ENCODE data around the gene BAIAP2. TPM values are rescaled to one million over a fixed set of nuclear protein-coding genes. Genes with fewer than 3 reads are reported as not detected.

The BAIAP2 gene
- polyA plus RNA-seq, 3 donors = 42.8 to 49.4 (median 43.0) TPM

DNA sequence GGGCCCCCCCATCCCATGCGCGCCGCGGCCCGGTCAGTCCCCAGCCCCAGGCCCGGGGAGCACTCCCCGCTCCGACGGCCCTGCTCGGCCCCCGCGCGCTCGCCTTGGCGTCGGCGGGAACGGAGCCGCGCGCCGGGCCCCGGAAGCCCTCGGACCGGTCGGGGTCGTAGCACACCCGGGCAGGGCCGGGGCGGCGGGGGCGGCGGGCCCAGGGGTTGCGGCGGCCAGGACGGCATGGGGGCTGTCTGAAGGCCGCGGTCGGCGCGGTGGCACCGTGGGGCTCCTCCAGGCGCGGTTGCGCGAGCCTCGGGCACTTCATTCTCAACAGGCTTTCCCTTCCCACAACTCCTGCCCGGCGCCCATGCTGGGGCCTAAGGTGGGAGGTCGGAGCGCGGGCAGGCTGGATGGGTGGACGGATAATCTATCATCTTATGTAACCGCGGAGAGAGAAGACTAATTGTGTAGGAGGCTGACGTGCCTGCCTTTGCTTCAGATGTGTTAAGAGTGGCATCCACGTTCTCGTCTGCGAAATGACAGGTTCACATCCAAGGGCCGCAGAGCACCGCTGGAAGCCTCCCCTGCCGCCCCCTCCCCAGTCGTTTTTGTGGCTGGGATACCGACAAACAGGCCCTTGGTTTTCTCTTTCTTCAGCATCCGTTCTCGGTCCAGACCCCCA, 708 bp downstream of the BAIAP2 start:
- DNase-seq = no peak

DNA sequence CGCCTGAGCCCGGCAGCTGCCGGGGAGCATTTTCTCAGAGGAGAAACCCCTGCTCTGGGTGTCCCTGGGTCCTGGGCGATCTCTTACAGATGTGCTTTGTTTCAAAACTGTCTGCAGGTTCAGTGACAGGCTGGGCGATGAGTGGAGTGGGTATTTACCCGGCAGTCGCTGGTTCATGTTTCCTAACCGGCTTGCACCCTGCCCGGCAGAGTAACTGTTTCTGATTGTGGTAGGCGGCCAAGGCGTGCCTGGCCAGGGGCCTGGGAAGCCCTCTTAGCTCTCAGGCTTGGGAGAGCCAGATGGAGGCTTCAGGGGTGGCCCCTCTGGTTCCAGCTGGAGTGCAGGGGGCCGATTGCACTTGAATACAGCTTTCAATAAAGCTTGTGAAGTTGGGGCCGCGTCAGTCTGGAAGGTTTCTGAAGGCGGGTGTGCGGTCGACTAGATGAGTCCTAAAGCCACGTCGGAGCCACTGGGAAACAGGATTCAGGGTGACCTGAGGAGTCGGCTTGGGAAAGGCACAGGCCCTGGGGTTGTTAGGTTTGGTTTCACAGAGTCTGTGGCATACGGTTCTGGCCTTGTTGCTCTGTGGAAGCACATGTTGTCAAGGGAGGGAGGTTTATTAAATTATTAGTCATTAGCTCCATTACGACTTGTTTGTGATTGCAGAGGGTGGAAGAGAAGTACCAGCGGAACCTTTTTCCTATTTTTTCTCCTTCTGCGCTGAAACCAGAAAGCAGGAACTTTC, 1.4 kb downstream of the BAIAP2 start:
- no peak for DNase-seq

DNA sequence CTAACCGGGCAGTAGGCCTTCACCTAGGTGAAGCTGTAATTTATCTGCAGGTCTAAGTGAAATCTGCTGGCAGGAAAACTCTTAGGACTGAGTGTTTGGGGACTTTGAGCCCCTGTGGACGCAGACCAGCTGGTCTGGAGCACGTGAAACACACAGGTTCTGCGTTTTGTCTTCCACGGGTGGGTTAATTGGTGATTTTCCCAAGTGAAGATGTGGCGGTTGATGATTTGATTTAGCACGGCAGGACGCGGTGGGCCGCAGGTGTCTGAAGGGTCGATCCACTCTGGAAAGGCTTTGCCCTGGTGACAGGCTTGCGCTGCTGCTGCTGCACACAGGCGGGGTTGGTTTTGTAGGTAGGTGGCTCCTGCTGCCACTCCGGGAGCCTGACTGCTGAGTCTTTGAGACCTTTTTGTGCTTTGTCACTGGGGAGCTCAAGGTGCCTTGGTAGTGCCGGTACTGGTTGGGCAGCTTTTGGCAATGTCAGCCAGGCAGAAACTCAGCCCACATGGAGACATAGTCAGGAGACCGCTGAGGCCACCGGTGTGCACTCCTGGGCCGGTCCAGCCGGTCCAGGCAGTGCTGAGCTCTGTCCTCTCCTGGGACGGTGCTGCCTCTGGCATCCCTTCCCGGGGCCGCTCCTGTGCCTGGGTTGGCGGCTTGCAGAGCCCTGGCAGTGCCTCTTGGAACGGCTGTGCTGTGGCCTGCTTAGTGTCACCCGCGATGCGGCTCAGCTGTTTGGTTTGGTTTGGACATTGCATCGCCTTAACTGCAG, 2.3 kb downstream of the BAIAP2 start:
- no peak for DNase-seq

DNA sequence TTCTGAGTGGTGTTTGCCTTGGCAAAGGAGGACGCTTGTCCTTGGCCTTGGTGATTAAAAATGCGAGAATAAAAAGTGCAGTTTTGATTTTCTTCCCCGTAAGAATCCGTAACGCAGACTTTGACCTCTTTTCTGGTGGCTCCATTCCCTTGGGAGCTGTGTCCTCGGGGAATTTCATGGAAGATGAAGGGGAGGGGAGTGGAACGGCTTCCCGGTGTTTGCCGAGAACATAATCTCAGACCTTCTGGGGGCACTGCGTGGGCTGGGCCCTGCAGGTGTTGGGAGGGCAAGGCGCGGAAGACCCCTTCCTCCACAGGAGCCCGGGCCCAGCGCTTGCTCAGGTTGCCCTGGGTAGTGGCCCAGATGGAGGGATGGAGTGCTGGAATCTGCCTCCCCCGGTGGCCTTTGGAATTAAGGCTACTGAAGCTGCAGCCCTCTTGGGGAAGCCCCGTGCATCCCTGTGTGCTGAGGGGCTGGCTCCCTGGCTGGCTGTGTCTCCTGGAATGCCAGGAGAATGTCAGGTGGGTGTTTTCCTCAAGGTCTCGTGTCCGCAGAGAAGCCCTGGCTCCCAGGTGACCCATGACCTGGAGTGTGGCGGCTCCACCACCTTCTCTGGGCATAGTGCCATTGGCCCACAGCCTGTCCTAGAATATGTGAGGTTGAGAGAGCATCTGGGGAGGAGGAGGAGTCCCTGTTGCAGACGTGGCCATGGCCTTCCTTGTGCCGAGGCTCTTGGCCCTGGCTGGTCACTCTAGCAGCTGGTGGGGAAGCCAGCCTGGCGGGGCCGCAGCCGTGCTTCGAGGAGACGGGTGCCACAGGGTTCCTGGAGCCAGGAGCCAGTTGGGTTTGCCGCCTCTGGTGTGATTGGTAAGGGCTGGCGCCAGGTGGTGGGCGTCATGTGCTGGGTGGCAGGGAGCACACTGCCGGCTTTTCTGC, 3.1 kb downstream of the BAIAP2 start:
- DNase-seq = no peak

DNA sequence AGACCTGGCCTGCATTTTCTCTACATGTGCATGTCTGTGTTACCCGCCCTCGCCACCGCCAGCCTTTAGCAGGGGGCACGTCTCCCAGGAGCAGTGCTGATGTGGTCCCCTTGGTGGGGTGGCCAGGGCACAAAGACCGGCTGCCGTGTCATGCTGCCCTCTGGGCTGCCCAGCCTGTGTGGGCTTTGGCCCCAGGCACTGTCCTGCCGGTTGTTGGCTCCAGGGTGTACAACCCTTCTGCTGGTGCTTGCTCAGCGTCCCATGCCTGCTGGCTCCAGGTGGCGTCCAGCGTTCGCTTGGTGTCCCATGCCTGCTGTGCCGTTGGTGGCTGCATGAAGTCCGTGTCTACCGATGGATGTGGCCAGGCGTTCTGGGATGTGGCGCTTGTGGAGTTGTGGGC, 4.1 kb downstream of the BAIAP2 start:
- DNase-seq = no peak

- no peak for DNase-seq
Measured at GRCh38 chr17:81039854-81040758, 5.2 kb downstream of the BAIAP2 start.

DNA sequence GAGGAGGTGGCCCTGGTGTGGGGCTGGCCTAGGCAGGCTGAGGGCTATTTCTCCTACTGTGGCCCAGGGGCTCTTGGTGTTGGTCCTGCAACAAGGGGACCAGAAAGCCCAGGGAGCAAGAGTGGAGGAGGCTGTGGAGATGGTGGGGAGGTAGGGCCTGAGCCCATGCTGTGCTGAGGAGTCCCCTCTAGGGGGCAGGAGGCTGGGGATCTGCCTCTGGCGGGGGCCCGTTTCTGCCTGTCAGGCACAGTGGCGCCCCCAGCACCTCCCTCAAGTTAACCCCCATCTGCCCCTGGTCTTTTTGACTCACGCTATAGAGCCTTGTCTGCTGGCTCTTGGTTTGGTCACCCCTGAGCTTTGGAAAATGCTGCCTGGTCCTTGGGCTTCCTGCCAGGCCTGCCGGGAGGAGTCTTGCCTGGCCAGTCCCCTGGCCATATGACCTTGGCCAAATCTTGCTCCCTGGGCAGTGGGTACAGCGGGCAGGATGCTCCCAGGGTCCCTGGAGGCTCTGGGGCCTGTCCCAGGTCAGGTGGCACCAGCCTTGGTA, 5.9 kb downstream of the BAIAP2 start:
- no peak for DNase-seq

- DNase-seq = no peak
Measured at GRCh38 chr17:81042606-81043005, 7.7 kb downstream of the BAIAP2 start.

- DNase-seq = no peak
Measured at GRCh38 chr17:81043319-81043724, 8.4 kb downstream of the BAIAP2 start.

DNA sequence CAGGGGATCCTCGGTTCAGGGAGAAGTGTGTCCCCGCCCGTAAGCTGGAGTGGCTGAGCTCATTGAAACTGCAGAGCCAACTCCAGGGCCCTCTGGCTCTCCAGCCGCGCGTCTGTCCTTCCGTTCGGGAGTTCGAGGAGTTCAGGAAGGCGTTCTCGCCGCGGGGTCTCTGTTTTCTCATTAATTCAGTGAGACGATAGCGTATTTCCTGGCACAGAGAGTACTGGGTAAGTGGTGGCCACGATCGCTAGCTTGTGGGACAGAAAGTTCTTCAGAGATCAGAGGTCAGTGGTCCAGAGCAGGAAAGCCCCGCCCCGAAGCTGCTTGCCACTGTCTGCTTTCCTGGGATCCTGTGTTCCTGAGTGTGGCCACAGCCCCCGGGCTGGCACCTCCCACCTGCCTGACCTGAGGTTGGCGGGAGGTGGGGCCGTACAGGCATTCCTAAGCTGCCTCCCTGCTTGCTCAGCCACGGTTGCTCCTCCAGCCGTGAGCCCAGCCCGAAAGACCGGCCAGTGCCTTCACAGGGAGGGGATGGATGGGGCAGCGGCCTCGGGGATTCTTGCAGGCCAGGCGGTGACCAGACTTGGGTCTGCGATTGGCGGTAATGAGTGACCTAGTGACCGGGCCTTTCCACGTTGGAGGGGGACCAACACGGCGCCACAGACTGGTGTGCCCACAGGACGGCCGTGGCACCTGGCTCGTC, 8.9 kb downstream of the BAIAP2 start:
- no peak for DNase-seq

GRCh38 chr17:81044428-81044763, 9.4 kb downstream of the BAIAP2 start:
- DNase-seq = no peak

DNA sequence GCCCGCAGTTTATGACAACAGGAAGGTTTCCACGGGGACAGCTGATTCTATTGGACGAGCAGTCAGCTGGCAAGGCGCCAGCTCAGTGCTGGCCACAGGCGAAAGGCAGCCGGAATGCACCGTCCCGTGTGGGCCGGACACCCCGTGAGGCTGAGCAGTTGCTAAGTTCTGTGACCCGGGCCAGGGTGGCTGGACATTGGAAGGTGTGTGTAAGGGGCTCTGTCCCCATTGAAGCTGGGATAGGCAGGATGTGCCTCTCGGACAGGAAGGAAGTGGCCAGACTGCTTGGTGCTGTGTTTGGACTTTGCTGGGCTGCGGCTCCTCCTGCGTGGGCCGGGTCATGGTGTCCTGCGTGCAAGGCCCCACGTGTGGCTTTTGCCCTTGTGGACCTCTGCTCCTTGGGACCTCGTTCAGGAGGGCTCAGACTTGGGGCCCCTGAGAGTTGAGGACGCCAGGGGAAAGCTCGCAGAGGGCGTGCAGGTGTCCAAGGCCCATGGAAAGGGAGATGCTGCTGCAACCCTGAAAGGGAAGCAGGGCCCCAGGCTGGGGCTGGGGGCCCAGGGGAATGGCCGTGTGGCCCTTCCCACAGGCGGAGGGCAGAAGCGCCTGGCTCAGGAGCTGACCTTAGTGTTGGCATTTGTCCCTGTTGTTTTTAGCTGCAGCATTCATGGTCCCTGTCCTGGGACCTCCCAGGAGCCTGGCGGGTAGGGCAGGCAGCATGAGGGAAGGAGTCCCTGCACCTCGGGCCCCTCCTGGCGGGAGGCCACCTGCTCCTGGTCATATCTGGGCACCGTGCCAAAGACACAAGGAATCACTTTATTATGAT, 10.0 kb downstream of the BAIAP2 start:
- peak; percentile 91 for DNase-seq

DNA sequence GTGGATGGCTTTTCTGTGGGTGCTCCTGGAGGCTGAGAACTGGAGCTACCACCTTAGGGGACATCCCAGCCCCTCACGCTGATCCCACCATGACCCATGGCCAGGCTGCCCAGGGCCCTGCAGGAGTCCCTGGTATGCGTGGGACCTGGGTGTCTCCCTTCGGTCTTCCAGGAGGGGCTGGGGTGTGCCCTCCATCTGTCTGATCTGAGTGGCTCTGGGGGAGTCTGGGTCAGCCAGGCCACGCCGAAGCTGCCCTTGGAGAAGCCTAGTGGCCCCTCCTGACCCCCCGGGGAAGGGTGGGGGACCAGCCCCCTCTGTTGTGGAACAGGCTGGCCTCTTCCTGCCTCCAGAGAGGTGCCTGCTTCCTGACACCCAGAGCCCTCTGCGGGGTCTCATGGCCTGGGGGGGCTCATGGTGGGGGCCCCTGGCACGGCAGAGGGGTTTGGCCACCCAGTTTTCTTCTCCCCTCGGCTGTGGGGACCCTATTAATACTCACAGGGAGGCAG, 10.7 kb downstream of the BAIAP2 start:
- DNase-seq = no peak

DNA sequence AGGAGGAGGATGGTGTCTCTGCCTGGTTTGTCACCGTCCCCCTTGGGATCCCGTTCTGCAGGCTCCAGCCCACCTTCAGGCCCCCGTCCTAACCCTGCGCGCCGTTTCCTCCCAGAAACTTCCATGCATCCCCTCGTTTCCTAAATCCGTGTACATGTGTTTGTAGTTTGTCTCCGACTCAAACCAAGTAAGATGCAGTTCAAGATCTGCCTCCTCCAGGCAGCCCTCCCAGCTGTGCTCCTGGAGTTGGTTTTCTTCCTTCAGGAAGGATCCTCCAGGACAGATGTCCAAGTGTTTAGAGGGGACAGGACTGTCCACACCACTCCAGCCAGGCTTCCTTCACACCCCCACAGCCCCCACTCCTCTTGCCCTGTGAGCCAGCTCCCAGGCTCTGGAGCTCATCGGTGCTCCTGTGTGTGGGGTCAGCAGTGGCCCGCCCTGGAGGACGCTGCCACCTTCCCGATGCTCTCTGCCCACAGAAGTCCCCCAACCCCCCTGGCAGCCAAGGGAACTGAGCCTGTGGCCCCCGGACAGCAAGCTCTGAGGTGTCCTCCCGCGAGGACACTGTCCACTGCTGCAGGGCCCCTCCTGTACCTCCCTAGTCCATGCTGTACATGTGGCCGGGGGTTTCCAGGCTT, 11.3 kb downstream of the BAIAP2 start:
- DNase-seq = no peak

DNA sequence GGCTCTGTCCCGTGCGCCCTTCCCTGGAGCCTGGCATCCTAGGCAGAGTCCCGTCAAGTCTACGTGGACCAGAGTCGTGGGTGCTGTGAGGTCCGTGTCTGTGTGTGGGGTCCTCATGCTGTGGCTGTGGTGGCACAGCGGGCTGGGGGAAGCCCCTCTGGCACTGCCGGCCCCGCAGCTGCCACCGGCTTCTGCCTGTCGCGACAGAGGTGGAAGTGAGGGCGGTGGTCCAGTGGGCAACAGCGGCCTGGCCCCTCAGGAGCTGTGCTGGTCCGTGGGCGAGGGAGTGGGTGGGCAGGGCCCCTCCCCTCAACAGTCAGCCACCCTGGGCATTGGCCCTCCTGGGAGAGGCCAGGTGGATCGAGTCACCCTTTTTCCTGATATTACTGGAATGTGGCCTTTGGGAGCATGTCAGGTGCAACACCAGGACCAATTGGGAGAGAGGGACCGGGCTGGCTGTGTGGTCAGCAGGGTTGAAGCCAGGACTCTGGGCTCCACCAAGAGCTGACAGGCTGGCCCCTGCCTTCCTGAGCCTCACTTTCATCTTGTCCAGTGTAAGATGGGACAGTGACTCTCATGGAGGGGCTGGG, 11.9 kb downstream of the BAIAP2 start:
- no peak for DNase-seq

DNA sequence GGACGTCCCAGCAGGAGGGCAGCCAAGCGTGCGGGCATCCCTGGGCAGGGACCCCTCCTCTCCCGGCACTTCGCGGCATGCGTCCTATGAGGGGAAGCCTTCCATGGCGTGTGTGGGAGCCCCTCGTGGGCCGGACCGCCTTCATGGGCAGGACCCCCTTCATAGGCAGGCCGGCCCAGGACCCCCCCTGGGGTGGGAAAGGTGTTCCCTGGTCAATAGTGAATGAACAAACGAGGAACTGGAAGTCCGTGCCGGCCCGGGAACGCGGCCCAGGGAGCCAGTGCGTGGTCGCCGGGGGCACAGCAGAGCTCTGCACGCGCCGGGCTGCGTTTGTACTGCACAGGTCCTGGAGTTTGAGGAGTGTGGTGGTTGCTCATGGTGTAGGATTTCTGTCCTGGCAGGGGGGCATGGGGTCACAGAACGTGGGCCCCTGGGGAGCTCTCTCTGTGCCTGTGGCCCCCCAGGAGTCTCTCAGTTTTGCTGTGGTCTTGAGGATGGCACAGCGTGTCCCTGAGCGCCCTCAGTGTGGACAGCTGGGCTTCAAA, 13.9 kb downstream of the BAIAP2 start:
- DNase-seq = no peak

- no peak for DNase-seq
Measured at GRCh38 chr17:81049372-81049911, 14.5 kb downstream of the BAIAP2 start.

Data from renal pelvis (tissue), 4 donors.